Measurements from ENCODE around the gene FARS2. TPM values are rescaled to one million over a fixed set of nuclear protein-coding genes. Genes with fewer than 3 reads are reported as not detected.

The FARS2 gene
- total RNA-seq, 1 experiment from 2014 or later: 17.8 TPM

DNA sequence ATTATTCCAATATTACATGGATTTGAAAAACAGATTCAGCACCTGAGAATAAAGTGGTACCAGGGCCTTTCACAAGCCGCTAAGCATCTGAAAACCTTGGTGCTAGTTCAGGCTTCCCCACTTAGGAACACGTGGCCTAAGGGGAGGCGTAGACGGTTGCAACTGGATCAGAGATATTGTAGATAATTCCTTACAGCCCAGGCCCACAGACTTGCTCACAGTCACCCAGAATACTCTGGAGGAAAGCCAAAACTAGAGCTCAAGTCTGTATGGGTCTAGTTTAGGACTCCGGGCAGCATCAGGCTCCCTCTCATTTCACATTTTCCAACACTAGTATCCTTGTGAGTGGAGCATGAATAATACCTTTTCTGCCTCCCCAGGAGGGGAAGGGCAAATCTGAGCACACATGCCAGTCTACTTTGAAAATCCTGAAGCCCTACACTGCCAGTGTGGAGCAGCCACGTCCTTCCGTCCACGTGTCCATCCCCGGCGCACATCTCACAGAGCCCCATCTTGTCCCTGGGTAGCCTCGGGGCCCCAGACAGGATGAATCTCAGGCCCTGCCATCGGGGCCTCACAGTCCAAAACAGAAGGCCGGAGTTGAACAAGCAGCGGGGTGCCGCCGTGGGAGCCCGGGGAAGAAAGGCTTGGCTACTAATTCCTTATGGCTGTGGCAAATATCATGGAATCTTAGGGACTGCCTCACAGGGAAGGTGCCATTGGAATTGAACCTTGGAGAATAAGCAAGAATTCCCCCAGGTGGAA is 446.1 kb downstream of the FARS2 start:
- Histone ChIP-seq H3K4me1 (ENCODE audit: insufficient read depth, low read length, poor library complexity, severe bottlenecking) (no peaks in the 10 kb centered on the region), H3K9me3 (ENCODE audit: low read depth, low read length, poor library complexity, severe bottlenecking) (no peaks in the 10 kb centered on the region), H3K4me3 (ENCODE audit: low read depth, low read length, poor library complexity, severe bottlenecking) (no peak overlapping the region), H3K27ac (ENCODE audit: low read depth, low read length, poor library complexity, severe bottlenecking) (no peak overlapping the region), H3K27me3 (replicated peaks; ENCODE audit: insufficient read depth, low read depth, low read length, poor library complexity) (no peaks in the 10 kb centered on the region), H3K36me3 (ENCODE audit: insufficient read depth, low read length, poor library complexity, severe bottlenecking) (no peaks in the 10 kb centered on the region)
- no TSS peak for BruUV-seq (replicated peaks)
- ChIA-PET CTCF (no interaction called here), POLR2A (ENCODE audit: low non-redundant PET) (no interaction called here)
- DNase-seq (ENCODE audit: low spot score): no peak
- TF ChIP-seq, protein P1, sequence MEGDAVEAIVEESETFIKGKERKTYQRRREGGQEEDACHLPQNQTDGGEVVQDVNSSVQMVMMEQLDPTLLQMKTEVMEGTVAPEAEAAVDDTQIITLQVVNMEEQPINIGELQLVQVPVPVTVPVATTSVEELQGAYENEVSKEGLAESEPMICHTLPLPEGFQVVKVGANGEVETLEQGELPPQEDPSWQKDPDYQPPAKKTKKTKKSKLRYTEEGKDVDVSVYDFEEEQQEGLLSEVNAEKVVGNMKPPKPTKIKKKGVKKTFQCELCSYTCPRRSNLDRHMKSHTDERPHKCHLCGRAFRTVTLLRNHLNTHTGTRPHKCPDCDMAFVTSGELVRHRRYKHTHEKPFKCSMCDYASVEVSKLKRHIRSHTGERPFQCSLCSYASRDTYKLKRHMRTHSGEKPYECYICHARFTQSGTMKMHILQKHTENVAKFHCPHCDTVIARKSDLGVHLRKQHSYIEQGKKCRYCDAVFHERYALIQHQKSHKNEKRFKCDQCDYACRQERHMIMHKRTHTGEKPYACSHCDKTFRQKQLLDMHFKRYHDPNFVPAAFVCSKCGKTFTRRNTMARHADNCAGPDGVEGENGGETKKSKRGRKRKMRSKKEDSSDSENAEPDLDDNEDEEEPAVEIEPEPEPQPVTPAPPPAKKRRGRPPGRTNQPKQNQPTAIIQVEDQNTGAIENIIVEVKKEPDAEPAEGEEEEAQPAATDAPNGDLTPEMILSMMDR (conservative IDR thresholded peaks at IDR 0.05; ENCODE audit: low read depth, low read length): no peak
- no peak for TF ChIP-seq EZH2 (IDR thresholded peaks at IDR 0.05; ENCODE audit: borderline replicate concordance, low read depth, low read length, poor library complexity, severe bottlenecking)
- intact Hi-C loops (cut with micrococcal nuclease; ENCODE audit: unreplicated experiment): no loop called here

- intact Hi-C loops (cut with micrococcal nuclease; ENCODE audit: unreplicated experiment): no loop called here
- peaks cover under 1% of the 10 kb centered on the region for H3K9me3 ChIP-seq (ENCODE audit: low read depth, low read length, poor library complexity, severe bottlenecking)
- H3K36me3 ChIP-seq (ENCODE audit: insufficient read depth, low read length, poor library complexity, severe bottlenecking): no peaks in the 10 kb centered on the region
- H3K27ac ChIP-seq (ENCODE audit: low read depth, low read length, poor library complexity, severe bottlenecking): no peak overlapping the region
- H3K27me3 ChIP-seq (replicated peaks; ENCODE audit: insufficient read depth, low read depth, low read length, poor library complexity): no peaks in the 10 kb centered on the region
- TF ChIP-seq, protein P1 (conservative IDR thresholded peaks at IDR 0.05; ENCODE audit: low read depth, low read length): no peak
- no peak for TF ChIP-seq EZH2 (IDR thresholded peaks at IDR 0.05; ENCODE audit: borderline replicate concordance, low read depth, low read length, poor library complexity, severe bottlenecking)
- H3K4me1 ChIP-seq (ENCODE audit: insufficient read depth, low read length, poor library complexity, severe bottlenecking): no peaks in the 10 kb centered on the region
- DNase-seq (ENCODE audit: low spot score): no peak
- CTCF ChIA-PET: interaction anchor here (0.6 kb wide), 1 partner anchor 655 kb away, joined by 4 read pairs; no protein-coding TSS in a partner anchor
- POLR2A ChIA-PET (ENCODE audit: low non-redundant PET): no interaction called here
- H3K4me3 ChIP-seq (ENCODE audit: low read depth, low read length, poor library complexity, severe bottlenecking): no peak overlapping the region
- no TSS peak for BruUV-seq (replicated peaks)
These were observed 449.2 kb downstream of the FARS2 start for GRCh38 chr6:5710516-5710915.

DNA sequence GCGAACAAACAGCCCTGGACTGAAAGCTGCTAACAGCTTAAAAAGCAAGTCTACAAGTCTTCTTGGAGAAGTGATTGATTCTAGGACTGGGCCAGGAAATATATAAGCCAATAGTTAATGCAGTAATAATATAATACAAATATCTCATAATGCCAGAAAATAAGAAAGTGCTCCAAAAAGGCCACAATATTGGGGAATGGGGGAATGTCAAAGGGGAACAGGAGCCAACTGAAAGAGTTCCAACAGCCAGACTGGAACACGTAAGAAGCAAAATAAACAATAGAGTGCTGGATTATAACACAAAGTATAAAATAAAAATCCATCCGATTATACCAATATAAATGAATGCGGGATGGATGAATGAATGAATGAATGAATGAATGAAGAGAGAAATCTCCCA is 449.6 kb downstream of the FARS2 start:
- H3K27me3 ChIP-seq (replicated peaks; ENCODE audit: insufficient read depth, low read depth, low read length, poor library complexity): no peaks in the 10 kb centered on the region
- DNase-seq (ENCODE audit: low spot score): no peak
- no peaks in the 10 kb centered on the region for H3K36me3 ChIP-seq (ENCODE audit: insufficient read depth, low read length, poor library complexity, severe bottlenecking)
- H3K27ac ChIP-seq (ENCODE audit: low read depth, low read length, poor library complexity, severe bottlenecking): no peak overlapping the region
- no TSS peak for BruUV-seq (replicated peaks)
- CTCF ChIA-PET: interaction anchor here (0.6 kb wide), 1 partner anchor 655 kb away, joined by 4 read pairs; no protein-coding TSS in a partner anchor
- H3K4me1 ChIP-seq (ENCODE audit: insufficient read depth, low read length, poor library complexity, severe bottlenecking): no peaks in the 10 kb centered on the region
- TF ChIP-seq, protein P1 (conservative IDR thresholded peaks at IDR 0.05; ENCODE audit: low read depth, low read length): no peak
- no peak for TF ChIP-seq EZH2 (IDR thresholded peaks at IDR 0.05; ENCODE audit: borderline replicate concordance, low read depth, low read length, poor library complexity, severe bottlenecking)
- peaks cover 5% of the 10 kb centered on the region for H3K9me3 ChIP-seq (ENCODE audit: low read depth, low read length, poor library complexity, severe bottlenecking)
- POLR2A ChIA-PET (ENCODE audit: low non-redundant PET): no interaction called here
- intact Hi-C loops (cut with micrococcal nuclease; ENCODE audit: unreplicated experiment): no loop called here
- H3K4me3 ChIP-seq (ENCODE audit: low read depth, low read length, poor library complexity, severe bottlenecking): no peak overlapping the region

Measured in A673 (cell line).